ENCODE data around the gene LSM11.

LSM11 gene

DNA sequence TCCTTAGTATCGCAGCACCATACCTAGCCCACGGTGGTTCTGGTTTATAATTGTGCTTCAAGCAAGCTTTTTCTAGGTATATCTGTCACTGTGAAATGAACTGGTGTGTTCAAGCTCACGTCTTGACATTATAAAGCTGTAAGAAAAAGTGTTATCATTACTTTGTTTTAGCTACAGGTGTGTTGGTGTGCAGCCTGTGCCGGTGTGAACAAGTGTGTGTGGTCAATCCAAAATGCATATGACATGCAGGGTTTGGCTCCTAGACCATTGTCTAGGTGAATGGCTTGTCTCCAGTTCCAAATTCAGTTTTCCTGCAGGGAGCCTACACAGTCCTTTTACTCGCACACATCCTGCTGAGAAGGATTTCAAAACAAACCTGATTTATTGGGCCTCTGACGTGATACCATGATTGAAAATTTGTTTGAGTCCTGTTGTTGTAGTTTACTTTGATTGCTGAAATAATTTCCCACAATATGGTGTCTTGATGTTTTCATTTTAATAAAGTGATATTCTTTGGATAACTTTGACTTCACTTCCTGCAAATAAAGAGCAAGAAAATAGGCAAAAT, 3.7 kb downstream of the LSM11 start:
- TF ChIP-seq, protein P1, sequence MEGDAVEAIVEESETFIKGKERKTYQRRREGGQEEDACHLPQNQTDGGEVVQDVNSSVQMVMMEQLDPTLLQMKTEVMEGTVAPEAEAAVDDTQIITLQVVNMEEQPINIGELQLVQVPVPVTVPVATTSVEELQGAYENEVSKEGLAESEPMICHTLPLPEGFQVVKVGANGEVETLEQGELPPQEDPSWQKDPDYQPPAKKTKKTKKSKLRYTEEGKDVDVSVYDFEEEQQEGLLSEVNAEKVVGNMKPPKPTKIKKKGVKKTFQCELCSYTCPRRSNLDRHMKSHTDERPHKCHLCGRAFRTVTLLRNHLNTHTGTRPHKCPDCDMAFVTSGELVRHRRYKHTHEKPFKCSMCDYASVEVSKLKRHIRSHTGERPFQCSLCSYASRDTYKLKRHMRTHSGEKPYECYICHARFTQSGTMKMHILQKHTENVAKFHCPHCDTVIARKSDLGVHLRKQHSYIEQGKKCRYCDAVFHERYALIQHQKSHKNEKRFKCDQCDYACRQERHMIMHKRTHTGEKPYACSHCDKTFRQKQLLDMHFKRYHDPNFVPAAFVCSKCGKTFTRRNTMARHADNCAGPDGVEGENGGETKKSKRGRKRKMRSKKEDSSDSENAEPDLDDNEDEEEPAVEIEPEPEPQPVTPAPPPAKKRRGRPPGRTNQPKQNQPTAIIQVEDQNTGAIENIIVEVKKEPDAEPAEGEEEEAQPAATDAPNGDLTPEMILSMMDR (IDR thresholded peaks at IDR 0.05; ENCODE audit: insufficient read depth, low read depth, low read length, missing control alignments), result no peak
- no peak for DNase-seq (ENCODE audit: low read depth)
- no peak overlapping the region for H3K4me3 ChIP-seq (ENCODE audit: low read length)

DNA sequence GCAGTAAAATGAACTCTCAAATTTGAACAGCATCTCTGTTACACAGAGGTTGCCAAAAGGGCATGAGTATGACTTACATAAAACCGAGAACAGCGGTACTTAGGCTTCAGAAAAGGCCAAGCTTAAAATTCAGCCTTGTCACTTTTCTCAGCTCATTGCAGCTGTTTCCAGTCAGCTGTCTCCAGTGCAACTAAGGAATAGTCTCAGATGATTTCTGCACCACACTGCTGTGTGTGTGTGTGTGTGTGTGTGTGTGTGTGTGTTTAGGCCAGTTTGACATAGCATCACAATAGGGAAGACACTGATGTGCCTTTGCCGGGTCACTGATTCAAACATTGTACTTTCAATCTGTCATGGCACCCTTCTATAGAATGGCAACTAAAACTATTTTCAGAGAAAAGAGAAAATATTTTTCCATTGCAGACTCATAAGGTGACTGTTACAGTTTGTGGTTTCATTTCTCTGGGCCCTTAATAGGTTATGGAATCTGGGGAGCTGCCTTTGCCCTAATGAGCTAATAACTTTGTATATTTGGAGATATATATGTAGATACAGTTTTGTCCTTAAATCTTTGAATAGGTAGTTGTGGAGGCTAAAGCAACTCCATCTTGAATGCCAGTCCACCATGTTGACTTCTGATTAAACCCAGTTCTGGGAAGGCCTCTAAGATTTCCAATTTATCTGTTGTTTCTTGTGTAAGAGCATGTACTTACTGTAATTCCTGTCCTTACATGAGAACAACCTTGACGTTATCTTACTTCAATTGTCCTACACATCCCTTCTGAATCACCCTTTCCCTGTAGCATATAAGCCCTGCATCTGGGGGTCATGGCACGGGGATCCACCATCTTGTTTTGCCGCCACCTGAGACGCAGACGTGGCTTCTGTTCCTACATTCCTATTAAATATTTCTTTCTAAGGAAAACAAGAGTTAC, 4.5 kb downstream of the LSM11 start:
- H3K4me3 ChIP-seq (ENCODE audit: low read length), result no peak overlapping the region
- TF ChIP-seq, protein P1 (IDR thresholded peaks at IDR 0.05; ENCODE audit: insufficient read depth, low read depth, low read length, missing control alignments), result no peak
- no peak for DNase-seq (ENCODE audit: low read depth)

DNA sequence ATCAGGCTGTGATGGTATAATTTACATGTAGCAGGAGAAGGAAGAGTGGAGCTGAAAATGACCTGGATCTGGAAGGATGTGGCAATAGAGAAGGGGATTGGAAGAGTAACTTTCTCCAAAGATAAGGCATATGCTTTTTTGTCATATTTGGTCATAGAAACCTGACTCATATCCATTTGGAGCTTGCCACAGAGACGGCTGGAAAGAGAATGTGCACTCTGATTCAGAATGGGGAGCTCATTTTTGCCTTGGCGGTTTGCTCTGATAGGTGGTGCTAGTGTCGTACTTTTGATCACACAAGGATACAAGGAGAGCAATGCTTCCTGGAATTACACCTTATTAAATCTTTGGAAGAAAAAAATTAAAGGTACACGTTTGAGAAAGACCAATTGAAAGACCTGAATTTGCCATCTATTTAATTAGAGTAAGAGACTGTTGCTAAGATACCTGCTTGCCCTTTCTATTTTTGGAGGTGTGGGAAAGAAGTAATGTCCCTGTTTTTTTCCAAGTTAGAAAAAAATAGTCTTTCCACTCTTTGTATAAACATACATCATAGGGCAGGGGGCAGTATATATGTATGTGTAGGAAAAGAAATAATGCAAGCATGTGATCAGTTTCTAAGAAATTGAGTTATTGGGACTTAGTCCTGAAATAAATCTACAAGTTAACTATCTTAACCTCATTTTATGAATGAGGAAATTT, 5.4 kb downstream of the LSM11 start:
- TF ChIP-seq, protein P1 (IDR thresholded peaks at IDR 0.05; ENCODE audit: insufficient read depth, low read depth, low read length, missing control alignments), result no peak
- DNase-seq (ENCODE audit: low read depth), result peak; percentile 70
- H3K4me3 ChIP-seq (ENCODE audit: low read length), result no peak overlapping the region

GRCh38 chr5:157749462-157749799, 5.9 kb downstream of the LSM11 start:
- H3K4me3 ChIP-seq (ENCODE audit: low read length), result no peak overlapping the region
- TF ChIP-seq, protein P1 (IDR thresholded peaks at IDR 0.05; ENCODE audit: insufficient read depth, low read depth, low read length, missing control alignments), result no peak
- no peak for DNase-seq (ENCODE audit: low read depth)

DNA sequence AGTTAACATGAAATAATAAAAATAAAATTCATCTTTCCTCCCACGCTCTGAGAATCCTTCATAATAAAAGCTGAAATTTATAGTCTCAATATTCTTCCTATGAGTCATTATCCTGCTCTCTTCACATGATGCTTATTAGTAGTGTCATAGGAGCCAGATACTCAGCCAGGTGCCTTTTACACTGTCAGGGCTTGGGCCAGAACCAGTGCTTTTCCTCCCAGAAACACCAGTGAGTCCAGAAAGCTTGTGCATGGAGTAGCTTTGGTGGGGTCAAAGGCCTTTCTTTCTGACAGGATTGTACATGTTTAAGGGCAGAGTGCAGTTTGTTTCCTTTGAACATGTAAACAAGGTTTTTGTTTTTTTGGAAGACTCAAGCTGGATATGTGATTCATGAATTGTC, 6.8 kb downstream of the LSM11 start:
- DNase-seq (ENCODE audit: low read depth), result peak; percentile 45
- TF ChIP-seq, protein P1 (IDR thresholded peaks at IDR 0.05; ENCODE audit: insufficient read depth, low read depth, low read length, missing control alignments), result no peak
- no peak overlapping the region for H3K4me3 ChIP-seq (ENCODE audit: low read length)

- TF ChIP-seq, protein P1 (IDR thresholded peaks at IDR 0.05; ENCODE audit: insufficient read depth, low read depth, low read length, missing control alignments), result no peak
- H3K4me3 ChIP-seq (ENCODE audit: low read length), result no peak overlapping the region
Observed at GRCh38 chr5:157756122-157756521, 12.6 kb downstream of the LSM11 start.

More at GRCh38 chr5:157756122-157756521, 12.6 kb downstream of the LSM11 start:
- no peak for DNase-seq (ENCODE audit: low read depth)

All from epithelial cell of esophagus (primary cell).